ENCODE results near the gene P3H3.

The P3H3 gene

GRCh38 chr12:6790496-6791150, 37.6 kb upstream of the P3H3 start:
- TF ChIP-seq, protein P1, sequence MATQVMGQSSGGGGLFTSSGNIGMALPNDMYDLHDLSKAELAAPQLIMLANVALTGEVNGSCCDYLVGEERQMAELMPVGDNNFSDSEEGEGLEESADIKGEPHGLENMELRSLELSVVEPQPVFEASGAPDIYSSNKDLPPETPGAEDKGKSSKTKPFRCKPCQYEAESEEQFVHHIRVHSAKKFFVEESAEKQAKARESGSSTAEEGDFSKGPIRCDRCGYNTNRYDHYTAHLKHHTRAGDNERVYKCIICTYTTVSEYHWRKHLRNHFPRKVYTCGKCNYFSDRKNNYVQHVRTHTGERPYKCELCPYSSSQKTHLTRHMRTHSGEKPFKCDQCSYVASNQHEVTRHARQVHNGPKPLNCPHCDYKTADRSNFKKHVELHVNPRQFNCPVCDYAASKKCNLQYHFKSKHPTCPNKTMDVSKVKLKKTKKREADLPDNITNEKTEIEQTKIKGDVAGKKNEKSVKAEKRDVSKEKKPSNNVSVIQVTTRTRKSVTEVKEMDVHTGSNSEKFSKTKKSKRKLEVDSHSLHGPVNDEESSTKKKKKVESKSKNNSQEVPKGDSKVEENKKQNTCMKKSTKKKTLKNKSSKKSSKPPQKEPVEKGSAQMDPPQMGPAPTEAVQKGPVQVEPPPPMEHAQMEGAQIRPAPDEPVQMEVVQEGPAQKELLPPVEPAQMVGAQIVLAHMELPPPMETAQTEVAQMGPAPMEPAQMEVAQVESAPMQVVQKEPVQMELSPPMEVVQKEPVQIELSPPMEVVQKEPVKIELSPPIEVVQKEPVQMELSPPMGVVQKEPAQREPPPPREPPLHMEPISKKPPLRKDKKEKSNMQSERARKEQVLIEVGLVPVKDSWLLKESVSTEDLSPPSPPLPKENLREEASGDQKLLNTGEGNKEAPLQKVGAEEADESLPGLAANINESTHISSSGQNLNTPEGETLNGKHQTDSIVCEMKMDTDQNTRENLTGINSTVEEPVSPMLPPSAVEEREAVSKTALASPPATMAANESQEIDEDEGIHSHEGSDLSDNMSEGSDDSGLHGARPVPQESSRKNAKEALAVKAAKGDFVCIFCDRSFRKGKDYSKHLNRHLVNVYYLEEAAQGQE (IDR thresholded peaks at IDR 0.05; ENCODE audit: insufficient read depth in 1 of 2, low read depth in 2 of 2, low read length in 2 of 2), result no peak
- TF ChIP-seq POLR2AphosphoS5 (IDR thresholded peaks at IDR 0.05; ENCODE audit: low read depth, low read length) (no peak), SIN3A (IDR thresholded peaks at IDR 0.05; ENCODE audit: borderline replicate concordance, insufficient read depth, low read length) (no peak), FOXP2 (optimal IDR thresholded peaks at IDR 0.05; ENCODE audit: borderline replicate concordance, extremely low read depth, extremely low read length, insufficient read depth) (no peak), TAF1 (IDR thresholded peaks at IDR 0.05; ENCODE audit: borderline replicate concordance, insufficient read depth, low read length) (no peak)

DNA sequence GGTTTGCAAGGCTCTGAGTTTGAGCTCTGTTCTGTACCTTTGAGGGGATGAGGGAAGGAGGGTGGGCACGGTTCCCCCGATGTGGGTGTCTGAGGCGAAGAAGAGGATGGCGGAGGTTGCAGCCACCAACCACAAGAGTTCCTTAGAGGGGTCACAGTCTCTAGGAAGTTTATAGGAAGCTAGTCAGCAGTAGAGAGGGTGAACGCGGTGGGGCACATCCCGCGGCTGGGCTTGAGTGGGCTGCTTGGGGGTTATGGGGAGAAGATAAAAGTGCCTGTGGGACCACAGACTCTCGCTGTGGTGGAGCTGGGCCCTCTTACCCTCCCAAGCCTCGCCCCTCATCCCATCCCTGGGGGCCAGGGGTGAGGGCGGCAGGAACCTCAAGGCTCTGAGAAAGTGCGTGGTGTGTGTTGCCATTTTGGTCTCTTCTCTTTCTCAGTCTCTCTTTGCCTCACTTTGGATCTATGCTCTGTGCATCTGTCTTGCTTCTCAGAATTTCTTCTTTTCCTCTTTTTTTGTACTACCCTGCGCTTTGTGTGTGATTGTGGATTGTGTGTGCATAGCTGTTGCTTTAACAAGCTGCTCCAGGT, 36.2 kb upstream of the P3H3 start:
- TF ChIP-seq SIN3A (IDR thresholded peaks at IDR 0.05; ENCODE audit: borderline replicate concordance, insufficient read depth, low read length) (no peak), POLR2AphosphoS5 (IDR thresholded peaks at IDR 0.05; ENCODE audit: low read depth, low read length) (no peak), TAF1 (IDR thresholded peaks at IDR 0.05; ENCODE audit: borderline replicate concordance, insufficient read depth, low read length) (no peak), FOXP2 (optimal IDR thresholded peaks at IDR 0.05; ENCODE audit: borderline replicate concordance, extremely low read depth, extremely low read length, insufficient read depth) (no peak)
- TF ChIP-seq, protein P1 (IDR thresholded peaks at IDR 0.05; ENCODE audit: insufficient read depth in 1 of 2, low read depth in 2 of 2, low read length in 2 of 2), result no peak

DNA sequence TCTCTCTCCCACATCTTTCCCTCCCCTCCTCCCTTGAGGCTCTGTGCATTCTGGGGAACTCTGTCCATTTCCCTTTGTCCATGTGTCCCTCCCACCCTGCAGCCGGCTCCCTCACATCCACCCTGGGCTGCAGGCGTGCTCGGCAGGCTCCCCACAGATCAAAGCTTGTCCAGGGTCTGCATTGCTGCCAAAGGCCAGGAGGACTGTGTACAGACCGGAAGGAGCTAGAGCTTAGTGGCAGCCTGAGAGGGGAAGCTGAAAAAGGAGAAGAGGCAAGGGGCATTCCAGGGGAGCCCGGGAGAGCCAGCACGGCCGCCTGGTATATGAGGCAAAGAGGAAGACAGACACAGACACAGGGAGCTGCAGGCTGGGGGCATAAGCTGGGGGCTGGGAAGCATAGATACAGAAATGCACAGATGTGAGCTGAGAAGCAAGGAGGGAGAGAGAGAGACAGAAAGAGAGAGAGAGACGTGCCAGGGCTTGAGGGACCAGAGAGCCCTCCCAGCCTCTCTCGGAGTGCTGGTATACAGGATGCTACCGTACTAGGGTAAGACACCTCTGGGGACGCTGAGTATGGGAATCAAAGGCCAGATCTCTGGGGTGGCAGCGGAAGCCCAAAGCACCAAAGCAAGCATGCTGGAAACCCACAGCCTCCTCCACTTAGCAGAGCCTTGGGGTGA, 35.5 kb upstream of the P3H3 start:
- no peak for TF ChIP-seq FOXP2 (optimal IDR thresholded peaks at IDR 0.05; ENCODE audit: borderline replicate concordance, extremely low read depth, extremely low read length, insufficient read depth)
- no peak for TF ChIP-seq POLR2AphosphoS5 (IDR thresholded peaks at IDR 0.05; ENCODE audit: low read depth, low read length)
- no peak for TF ChIP-seq SIN3A (IDR thresholded peaks at IDR 0.05; ENCODE audit: borderline replicate concordance, insufficient read depth, low read length)
- TF ChIP-seq, protein P1 (IDR thresholded peaks at IDR 0.05; ENCODE audit: insufficient read depth in 1 of 2, low read depth in 2 of 2, low read length in 2 of 2), result no peak
- no peak for TF ChIP-seq TAF1 (IDR thresholded peaks at IDR 0.05; ENCODE audit: borderline replicate concordance, insufficient read depth, low read length)

DNA sequence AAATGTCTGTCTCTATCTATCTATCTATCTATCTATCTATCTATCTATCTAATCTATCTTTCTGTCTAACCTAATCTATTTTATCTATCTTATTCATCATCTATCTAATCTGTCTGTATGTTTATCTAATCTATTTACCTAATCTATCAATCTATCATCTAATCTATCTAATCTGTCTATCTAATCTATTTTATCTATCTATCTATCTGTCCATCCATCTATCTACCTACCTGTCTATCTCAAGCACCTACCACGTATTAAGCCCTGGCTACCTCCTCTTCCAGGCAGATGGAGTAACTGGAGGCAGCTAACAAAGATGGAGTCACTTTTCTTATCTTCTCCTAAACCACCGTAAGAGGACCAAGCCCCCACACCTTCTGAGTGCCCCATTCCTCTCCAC, 33.1 kb upstream of the P3H3 start:
- TF ChIP-seq FOXP2 (optimal IDR thresholded peaks at IDR 0.05; ENCODE audit: borderline replicate concordance, extremely low read depth, extremely low read length, insufficient read depth) (no peak), TAF1 (IDR thresholded peaks at IDR 0.05; ENCODE audit: borderline replicate concordance, insufficient read depth, low read length) (no peak), SIN3A (IDR thresholded peaks at IDR 0.05; ENCODE audit: borderline replicate concordance, insufficient read depth, low read length) (no peak), POLR2AphosphoS5 (IDR thresholded peaks at IDR 0.05; ENCODE audit: low read depth, low read length) (no peak)
- TF ChIP-seq, protein P1 (IDR thresholded peaks at IDR 0.05; ENCODE audit: insufficient read depth in 1 of 2, low read depth in 2 of 2, low read length in 2 of 2), result no peak
